GM19372 (cell line): Measurements from ENCODE around the gene GRIA2.

Experiments used
- ATAC-seq: cut with Tn5 transposase; IDR thresholded peaks from one replicate; pipeline ENCODE4 v1.9.1; 2021; ENCODE audit warnings: mild to moderate bottlenecking, low read depth, moderate library complexity; ENCODE audit not compliant: unreplicated experiment

GRIA2 gene

DNA sequence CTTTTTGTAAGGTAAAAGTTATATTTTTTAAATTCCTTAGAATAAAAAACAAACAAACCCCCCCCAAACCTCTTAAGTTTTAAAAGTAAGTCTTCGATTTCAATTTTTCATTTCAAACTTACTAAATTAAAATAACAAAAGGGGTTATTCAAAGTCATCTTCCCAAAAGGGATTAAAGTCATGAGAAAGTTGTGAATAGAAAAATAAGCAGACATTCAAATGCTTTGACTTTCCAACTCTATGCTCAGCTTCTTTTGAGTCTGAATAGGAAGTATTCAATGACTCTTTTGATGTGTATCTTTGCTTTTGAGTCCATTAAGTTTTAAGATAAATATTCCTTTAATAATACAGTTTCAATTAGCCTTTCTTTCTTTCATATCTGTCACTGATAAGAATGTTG is 138.3 kb downstream of the GRIA2 start:
- ATAC-seq, result no peak

DNA sequence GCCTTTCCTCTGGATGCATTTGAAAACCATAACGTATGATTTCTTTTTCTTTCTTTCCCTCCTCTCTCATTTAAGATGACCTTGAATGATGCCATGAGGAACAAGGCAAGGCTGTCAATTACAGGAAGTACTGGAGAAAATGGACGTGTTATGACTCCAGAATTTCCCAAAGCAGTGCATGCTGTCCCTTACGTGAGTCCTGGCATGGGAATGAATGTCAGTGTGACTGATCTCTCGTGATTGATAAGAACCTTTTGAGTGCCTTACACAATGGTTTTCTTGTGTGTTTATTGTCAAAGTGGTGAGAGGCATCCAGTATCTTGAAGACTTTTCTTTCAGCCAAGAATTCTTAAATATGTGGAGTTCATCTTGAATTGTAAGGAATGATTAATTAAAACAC is 142.8 kb downstream of the GRIA2 start:
- ATAC-seq, result no peak

DNA sequence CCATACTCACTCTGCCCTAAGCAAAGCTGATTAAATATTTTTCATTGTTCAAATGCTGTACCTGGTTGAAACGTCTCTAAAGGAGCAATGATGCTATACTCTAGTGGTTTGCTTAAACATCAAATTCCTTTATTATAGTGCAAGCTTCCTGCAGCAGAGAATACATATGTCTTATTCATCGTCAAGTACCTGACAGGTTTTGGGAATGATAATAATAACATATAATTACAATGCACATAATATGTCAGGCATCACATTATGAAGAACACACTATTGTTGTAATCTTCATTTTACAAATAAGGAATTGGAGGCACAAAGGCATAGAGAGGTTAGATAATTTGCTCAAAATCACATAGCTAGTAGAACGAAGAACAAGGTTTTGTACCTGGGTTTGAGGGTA is 151.6 kb downstream of the GRIA2 start:
- no peak for ATAC-seq

DNA sequence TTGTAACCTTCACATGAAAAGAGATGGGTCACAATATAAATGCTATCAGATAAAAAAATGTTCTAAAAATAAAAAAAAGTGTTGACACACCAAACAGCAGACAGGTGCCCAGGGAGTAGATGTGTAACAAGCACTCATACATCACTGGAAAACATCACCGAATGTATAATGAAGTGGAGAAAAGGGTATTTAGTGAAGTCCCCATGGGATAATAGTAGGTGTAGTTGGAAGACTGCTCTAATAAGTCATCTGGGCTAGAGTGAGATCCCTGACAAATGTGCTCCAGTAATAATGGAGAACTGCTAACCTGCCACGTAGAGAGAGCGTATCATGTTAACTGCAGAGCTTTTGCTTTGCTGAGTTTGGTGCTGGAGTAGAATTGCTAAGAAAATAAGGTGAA is 152.0 kb downstream of the GRIA2 start:
- no peak for ATAC-seq

DNA sequence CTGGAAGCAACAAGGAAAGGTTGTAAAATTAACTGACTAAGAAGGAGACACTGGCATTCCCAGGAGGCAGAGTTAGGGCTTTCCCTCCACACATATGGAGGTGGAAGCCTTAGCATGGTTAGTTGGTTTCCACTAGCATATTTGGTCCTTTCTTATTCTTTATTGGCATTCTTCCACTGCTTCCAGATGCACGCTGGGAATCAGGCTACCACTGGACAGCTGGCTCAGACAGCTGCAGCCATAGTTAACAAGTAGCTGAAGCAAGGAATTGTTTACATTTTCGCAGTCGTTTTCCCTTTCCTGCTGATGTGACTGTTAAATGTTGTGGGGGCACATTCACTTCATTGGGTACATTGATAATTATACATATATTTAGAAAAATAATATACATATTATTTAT is 169.2 kb downstream of the GRIA2 start:
- no peak for ATAC-seq

DNA sequence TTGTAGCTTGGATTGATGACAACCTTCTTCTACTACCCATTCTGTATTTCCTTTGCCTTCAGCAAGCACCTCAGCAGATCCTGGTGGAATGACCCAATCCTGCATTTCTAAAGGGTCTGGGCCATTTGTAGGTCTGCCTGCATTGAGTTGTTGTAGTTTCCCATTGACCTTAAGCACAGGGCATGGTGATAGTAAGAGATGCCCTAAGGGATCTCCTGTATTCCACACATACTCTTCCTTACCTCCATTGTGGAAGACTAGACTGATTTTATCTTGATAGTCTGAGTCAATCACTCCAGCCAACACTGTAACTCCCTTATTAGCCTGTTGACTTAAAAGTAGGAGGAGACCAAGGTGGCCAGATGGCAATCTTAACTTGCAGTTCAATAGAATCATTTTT is 184.5 kb downstream of the GRIA2 start:
- ATAC-seq, result no peak
